ENCODE data around the gene DYTN. TPM values are rescaled to one million over a fixed set of nuclear protein-coding genes. Genes with fewer than 3 reads are reported as not detected.
"Not testable (repeated sequence)": the region's sequence is repeated elsewhere in the genome, so short reads cannot be mapped to it uniquely, and the experiment has no call there.

The DYTN gene
- under 1 TPM in 1 of 4 donors, not detected in 3; 0.04 TPM for polyA plus RNA-seq (ENCODE audit: insufficient read length in 4 of 4)

DNA sequence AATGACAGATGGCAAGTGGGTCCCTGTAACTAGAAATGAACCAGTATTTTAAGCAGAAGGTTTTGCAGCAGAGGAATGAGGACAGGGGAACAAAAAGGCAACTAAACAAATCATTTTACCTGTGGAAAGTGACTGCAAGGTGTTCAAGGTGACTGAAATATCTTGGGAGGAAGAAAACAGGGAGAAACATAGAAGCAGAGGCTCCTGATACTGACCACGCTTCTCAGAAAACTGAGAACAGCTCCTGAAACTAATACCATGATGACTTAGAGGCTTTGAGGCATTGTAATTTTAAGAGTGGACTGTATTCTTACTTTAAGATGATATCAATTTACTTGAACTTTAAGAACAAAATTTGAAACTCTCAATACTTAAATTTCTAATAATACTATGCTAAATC is at the start of gene DYTN:
TSS of gene DYTN (minus strand) at position 101 of the 400 bp plus-strand sequence. CDS start 117 bp downstream, outside the sequence.
- DNase-seq (ENCODE audit: low read depth in 4 of 4, low spot score in 3 of 4), result no peak

DNA sequence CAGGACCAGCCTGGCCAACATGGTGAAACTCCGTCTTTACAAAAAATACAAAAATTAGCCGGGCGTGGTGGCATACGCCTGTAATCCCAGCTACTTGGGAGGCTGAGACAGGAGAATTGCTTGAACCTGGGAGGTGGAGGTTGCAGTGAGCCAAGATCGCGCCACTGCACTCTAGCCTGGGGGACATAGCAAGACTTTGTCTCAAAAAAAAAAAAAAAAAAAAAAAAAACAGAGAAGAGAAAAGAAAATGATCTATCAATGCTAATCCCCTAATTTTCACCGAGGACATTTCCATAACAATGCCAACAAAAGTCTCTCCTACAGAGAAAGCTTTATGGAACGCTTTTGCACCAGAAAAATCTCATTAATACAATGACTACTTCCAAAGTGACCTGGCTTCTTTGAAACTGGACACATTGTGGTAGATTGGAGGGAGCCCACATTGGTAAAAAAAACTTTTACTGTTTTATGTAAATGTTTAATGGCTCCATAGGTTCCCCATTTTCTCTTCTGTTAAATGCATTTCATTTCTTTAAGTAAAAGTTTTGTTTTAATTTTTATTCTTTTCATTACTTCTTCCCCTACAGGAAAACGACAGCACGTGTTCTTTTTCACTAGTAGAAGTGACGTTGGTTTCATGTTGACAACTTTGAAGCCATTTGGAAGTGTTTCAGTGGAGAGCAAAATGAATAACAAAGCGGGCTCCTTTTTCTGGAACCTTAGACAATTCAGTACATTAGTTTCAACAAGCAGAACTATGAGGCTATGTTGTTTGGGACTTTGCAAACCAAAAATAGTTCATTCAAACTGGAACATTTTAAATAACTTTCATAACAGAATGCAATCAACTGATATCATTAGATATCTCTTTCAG is 48.1 kb upstream of the DYTN start:
- no peak for DNase-seq (ENCODE audit: low read depth in 4 of 4, low spot score in 3 of 4)

DNA sequence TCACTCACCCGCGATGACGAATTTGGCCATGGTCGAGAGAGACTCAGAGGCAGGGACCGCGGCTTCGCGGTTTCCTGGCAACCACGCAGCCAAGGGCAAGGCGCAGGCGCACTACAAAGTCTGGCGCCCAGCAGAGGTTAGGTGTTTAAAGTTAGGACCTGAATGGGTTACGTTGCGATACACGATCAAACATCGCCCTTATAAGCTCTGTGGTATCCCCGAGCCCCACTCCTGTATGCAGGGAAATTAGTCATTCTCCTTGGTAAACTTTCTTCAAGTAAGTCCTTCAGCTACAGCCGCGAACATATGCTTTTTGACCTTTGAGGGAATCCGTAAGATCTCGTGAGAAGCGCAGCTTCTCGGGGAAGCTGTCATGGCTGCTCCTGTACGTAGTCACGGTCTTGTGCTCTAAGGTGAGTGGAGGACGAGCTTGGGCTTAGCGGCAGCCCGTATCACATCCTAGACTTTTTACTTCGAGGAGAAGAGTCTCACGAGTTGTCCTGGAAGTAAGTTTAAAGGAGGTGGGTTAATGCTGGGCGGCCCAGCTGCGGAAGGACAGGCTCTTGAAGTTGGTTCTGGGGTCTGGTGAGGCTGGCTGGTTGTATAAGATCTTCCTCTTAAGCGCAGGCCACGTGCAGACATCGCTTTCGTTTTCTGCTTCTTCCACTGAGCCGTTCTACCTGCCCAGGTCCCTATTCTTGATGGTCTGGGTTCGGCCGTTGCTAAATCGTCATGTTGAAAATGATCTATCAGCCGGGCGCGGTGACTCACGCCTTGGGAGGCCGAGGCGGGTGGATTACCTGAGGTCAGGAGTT is 47.3 kb upstream of the DYTN start, which contains the start of the genes FASTKD2 and MDH1B:
TSS of gene FASTKD2 (plus strand) at position 365 of the 815 bp plus-strand sequence. CDS start 1,088 bp downstream, outside the sequence.
TSS of gene MDH1B (minus strand) at position 87 of the 815 bp plus-strand sequence. CDS start at position 30, 57 bp downstream.
- peak; percentile 92 to 94 (median 93) for DNase-seq (ENCODE audit: low read depth in 4 of 4, low spot score in 3 of 4)

- no peak for DNase-seq (ENCODE audit: low read depth in 4 of 4, low spot score in 3 of 4)
These were observed 46.6 kb upstream of the DYTN start for GRCh38 chr2:206764673-206765241.

DNA sequence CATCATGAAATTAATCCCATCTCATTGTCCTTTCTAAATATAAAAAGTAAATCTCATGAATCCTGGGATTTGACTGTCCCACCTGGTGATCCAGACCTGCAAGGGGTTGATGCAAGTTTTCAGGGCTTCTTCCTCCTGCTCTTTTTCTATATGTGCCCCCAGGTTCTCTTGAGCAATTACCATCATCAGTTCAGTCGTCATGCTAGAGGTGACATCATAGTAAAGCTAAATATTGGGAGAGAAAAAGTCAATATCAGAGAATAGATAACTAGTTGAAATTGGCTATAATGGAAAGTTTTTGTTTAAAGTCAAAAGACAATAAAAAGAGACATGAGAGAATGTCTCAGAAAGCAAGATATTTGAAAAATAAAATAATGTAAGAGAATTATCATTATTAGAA is 38.6 kb upstream of the DYTN start:
- no peak for DNase-seq (ENCODE audit: low read depth in 4 of 4, low spot score in 3 of 4)

DNA sequence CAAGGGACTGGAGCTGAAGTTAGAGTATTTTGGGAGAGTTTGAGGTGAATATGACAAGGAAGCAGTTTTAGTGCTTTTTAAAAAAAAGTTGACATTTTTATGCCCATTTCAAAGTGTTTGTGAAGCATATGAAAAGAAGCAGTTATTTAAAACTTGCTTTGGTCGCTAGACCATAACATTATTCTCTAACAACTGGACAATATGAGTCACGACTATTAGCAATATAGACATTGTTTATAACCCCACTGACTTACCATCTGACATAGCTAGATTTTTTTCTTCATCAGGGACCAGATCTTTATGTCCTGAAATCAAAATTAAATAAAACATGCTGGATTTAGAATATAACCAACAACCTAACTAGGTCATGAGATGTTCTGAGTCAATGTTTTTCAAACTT is 22.6 kb upstream of the DYTN start:
- no peak for DNase-seq (ENCODE audit: low read depth in 4 of 4, low spot score in 3 of 4)

GRCh38 chr2:206739271-206739670 is 21.1 kb upstream of the DYTN start:
- DNase-seq (ENCODE audit: low read depth in 4 of 4, low spot score in 3 of 4), result peak in 2 of 4 donors; percentile 28 to 31

DNA sequence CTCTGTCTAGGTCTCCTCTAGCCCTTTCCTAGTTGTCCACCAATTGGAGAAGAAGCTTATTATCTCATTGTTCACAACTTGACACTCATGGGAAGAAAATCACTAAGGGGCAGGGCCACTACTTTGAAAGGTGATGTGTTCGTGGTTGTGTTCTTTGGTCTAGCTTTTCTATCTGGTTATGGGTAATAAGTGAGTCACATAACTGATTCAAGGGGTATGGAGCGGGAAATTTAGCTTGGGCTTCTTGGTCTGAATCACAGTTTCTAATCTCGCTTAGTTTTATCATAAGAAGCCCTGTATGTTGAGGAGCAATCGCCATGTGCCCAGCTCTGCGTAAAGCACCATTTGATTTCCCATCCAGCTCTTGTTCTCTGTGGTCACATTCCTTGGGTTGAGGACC is 18.7 kb upstream of the DYTN start:
- DNase-seq (ENCODE audit: low read depth in 4 of 4, low spot score in 3 of 4), result no peak

DNA sequence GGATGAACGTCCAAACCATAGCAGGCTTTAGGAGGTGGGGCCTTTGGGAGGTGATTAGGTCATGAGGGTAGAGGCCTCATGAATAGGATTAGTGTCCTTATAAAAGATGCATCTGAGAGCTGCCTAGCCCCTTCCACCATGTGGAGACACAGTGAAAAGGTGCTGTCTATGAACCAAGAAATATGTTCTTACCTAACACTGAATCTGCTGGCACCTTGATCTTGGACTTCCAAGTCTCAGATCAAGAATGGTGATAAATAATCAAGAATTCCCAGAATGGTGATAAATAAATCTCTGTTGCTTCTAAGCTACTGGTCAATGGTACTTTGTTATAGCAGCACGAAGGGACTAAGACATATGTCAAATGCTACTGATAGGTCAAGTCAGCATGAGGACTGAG is 15.1 kb upstream of the DYTN start:
- no peak for DNase-seq (ENCODE audit: low read depth in 4 of 4, low spot score in 3 of 4)

DNA sequence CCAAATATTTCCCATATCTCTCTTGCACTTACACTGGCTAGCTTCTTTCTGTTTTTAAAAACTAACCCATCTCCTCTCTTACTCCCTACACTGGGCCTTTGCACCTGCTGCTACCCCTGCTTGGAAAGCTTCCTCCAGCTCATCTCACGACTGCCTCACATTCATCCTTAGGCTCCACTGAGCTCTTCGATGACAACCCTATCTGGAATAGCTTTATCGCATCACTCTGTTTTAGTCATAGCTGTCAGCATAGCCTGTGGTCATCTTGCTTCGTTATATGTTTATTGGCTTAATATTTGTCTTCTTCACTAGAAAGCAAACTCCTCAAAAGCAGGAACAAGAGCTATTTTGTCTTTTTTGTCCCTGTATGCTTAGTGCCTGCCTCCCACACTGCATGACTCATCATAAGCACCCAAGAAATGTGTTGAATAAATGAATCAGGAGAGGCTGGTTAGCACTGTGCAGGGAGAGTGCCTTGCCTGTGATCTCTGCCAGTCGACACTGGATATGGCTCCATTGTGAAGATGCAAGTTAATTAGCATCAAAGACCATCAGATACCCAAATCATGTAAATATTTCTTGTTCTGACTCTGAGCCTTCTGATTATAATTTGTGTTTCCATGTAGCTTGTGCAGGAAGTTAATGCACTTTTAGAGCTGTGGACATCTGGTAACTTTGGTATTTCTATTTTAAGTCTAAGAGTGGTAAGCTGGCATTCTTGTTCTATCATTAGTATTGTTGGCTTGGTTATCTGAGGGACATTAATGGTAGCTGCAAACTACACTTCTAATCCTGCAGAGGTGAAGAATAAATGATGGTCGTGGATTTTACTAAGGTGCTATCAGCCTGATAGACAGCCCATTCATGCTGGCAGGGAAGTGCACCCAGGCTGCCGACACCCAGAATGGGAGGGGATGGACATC is 10.3 kb upstream of the DYTN start:
- DNase-seq (ENCODE audit: low read depth in 4 of 4, low spot score in 3 of 4), result no peak

DNA sequence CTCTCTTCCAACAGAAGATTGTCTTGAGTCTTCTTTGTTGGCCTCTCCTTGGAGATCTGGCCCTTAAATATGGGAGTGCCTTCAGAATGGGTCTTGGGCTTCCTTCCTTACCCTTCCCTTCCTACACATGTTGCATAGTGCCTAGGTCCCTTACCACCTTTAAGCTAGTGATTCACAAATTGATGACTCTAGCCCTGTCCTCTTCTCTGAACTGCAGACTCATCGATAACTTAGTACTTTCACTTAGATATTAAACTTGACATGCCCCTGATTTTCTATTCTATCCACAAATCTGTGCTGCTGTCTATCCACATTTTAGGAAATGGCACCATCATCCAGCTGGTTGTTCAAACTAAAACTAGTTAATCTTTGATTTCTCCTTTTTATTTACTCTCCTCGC is 9.1 kb upstream of the DYTN start:
- DNase-seq (ENCODE audit: low read depth in 4 of 4, low spot score in 3 of 4), result no peak

GRCh38 chr2:206723288-206723687 is 5.1 kb upstream of the DYTN start:
- DNase-seq (ENCODE audit: low read depth in 4 of 4, low spot score in 3 of 4), result no peak

GRCh38 chr2:206721256-206721920 is 3.2 kb upstream of the DYTN start:
- no peak for DNase-seq (ENCODE audit: low read depth in 4 of 4, low spot score in 3 of 4)

DNA sequence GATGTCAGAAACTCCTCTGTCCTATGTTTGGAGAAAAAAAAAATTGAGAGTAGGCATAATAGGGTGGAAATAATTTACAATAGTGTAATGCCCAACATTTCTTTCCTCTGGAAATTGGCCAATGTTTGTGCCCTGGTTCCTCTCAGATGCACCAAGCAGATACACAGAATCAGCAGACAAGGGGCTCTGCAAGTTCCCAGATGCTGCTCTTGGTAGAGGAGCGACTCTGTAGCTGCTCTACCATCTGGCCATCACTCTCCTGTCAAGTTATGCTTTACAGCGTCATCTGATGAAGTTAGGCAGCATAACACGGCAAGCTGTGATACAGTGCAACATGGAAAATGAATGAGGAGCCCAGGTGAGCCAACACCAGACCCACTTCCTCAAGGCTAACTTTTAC is 1.6 kb downstream of the DYTN start:
- no peak for DNase-seq (ENCODE audit: low read depth in 4 of 4, low spot score in 3 of 4)

DNA sequence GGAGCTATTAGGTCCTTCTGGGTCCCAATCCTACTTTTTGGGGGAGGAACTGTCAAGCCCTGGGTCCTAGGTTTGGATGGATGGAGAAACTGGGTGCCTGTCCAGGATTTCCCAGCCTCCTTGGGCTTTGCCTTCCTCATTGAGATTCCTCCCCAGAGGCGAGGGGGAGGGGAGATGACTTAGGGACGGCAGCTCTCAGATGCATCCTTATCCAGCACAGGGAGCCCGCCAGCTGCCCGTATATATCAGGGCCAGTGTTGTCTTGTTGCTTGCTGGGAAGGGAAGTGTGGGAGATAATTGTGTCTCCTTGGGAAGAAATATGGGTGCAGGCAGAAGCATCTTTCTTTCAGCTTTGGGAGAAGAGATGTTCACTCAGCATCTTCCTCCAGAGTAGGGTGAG is 3.0 kb downstream of the DYTN start:
- DNase-seq (ENCODE audit: low read depth in 4 of 4, low spot score in 3 of 4), result not testable (repeated sequence)

- DNase-seq (ENCODE audit: low read depth in 4 of 4, low spot score in 3 of 4), result no peak
These were observed 4.5 kb downstream of the DYTN start for GRCh38 chr2:206713746-206714145.

GRCh38 chr2:206708286-206708685 is 9.9 kb downstream of the DYTN start:
- DNase-seq (ENCODE audit: low read depth in 4 of 4, low spot score in 3 of 4), result no peak

DNA sequence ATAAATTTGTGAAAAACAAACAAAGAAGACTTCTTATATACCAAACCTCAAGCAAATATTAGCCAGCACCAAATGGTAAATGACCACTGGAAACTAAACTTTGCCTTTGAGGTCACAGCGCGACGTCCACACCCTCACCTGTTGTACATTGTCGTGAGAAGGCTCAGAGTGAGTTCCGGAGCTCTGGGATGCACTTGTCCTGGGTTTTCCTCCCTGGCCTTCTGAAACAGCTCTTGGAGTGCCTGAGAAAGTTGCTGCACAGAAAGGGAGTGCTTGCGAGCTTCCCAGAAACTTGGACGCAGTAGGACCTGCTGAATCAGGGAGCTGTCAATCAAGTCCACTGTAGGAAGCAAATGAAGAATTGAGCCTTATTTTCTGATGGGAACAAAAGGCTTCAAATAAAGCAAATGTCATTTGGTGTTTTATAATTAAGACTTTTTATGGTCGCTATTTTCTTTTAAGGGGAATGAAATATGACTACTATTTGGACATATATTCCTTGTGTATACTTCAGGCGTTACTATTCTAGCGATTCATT is 11.0 kb downstream of the DYTN start:
- no peak for DNase-seq (ENCODE audit: low read depth in 4 of 4, low spot score in 3 of 4)

- DNase-seq (ENCODE audit: low read depth in 4 of 4, low spot score in 3 of 4), result no peak
These were observed 16.1 kb downstream of the DYTN start for GRCh38 chr2:206701952-206702605.

Data from right renal pelvis (tissue), 4 donors.